GM12878 (cell line): ENCODE data around the gene LGMN. TPM values are rescaled to one million over a fixed set of nuclear protein-coding genes. Genes with fewer than 3 reads are reported as not detected.

Experiments
- BCL11A ChIP-seq: IDR thresholded peaks from 2 replicates; pipeline ENCODE4 v1.6.1; 2011; ENCODE audit warnings: low read depth, low read length
- CHD2 ChIP-seq: IDR thresholded peaks from 2 replicates; pipeline ENCODE4 v1.6.1; 2011; ENCODE audit warnings: low read depth, low read length, improper control_type of control experiment, borderline replicate concordance
- CTCF ChIP-seq, 3 experiments: IDR thresholded peaks in 2 of 3; conservative IDR thresholded peaks in 1 of 3; 2 replicates each; pipeline ENCODE4 v1.5.1; 2011; ENCODE audit warnings: low read depth in 3 of 3, low read length in 3 of 3, mild to moderate bottlenecking in 3 of 3, control low read depth in 2 of 3, moderate library complexity in 2 of 3, inconsistent platforms in 1 of 3, mixed read lengths in 1 of 3; ENCODE audit not compliant: control insufficient read depth in 2 of 3, insufficient read depth in 1 of 3; ENCODE audit errors: extremely low read depth in 1 of 3
- DPF2 ChIP-seq: fragments of 450-650 bp; IDR thresholded peaks from 2 replicates; pipeline ENCODE4 v1.6.1; 2017; ENCODE audit warnings: mild to moderate bottlenecking
- EED ChIP-seq: sonication (generic); IDR thresholded peaks from 2 replicates; pipeline ENCODE4 v1.6.1; 2016; ENCODE audit warnings: antibody characterized with exemption, low read depth
- EGR1 ChIP-seq, 2 experiments: IDR thresholded peaks; 1 replicate in 1 of 2; 2 replicates in 1 of 2; pipeline ENCODE4 v1.6.1; 2011 to 2012; ENCODE audit warnings: low read depth in 2 of 2, low read length in 2 of 2, borderline replicate concordance in 1 of 2, mild to moderate bottlenecking in 1 of 2, moderate library complexity in 1 of 2
- HDGF ChIP-seq: fragments of 450-650 bp; IDR thresholded peaks from 2 replicates; pipeline ENCODE4 v1.6.1; 2016; ENCODE audit warnings: antibody characterized with exemption
- IRF4 ChIP-seq: IDR thresholded peaks from 2 replicates; pipeline ENCODE4 v1.6.1; 2011; ENCODE audit warnings: low read depth, low read length
- JUND ChIP-seq: IDR thresholded peaks from 2 replicates; pipeline ENCODE4 v1.6.1; 2012; ENCODE audit warnings: low read depth, mild to moderate bottlenecking, low read length, improper control_type of control experiment, moderate library complexity
- KLF5 ChIP-seq: fragments of 450-650 bp; IDR thresholded peaks from 2 replicates; pipeline ENCODE4 v1.6.1; 2014; ENCODE audit warnings: mild to moderate bottlenecking; ENCODE audit not compliant: partially characterized antibody
- MTA2 ChIP-seq: fragments of 450-650 bp; IDR thresholded peaks from 2 replicates; pipeline ENCODE4 v1.6.1; 2016; ENCODE audit warnings: low read depth, mild to moderate bottlenecking, moderate library complexity
- NRF1 ChIP-seq: conservative IDR thresholded peaks from 2 replicates; pipeline ENCODE4 v1.6.1; 2011; ENCODE audit warnings: mild to moderate bottlenecking, low read depth, low read length, improper control_type of control experiment
- PAX5 ChIP-seq: IDR thresholded peaks from 2 replicates; pipeline ENCODE4 v1.6.1; 2011; ENCODE audit warnings: low read depth, low read length, borderline replicate concordance
- POLR2AphosphoS5 ChIP-seq: IDR thresholded peaks from 2 replicates; pipeline ENCODE4 v1.6.1; 2011; ENCODE audit warnings: mild to moderate bottlenecking, low read length, inconsistent platforms
- RAD51 ChIP-seq: fragments of 450-650 bp; IDR thresholded peaks from 2 replicates; pipeline ENCODE4 v1.6.1; 2016; ENCODE audit warnings: moderate library complexity, mild to moderate bottlenecking, inconsistent platforms
- RCOR1 ChIP-seq: conservative IDR thresholded peaks from 2 replicates; pipeline ENCODE4 v1.6.1; 2012; ENCODE audit warnings: low read depth, low read length, improper control_type of control experiment
- RELA ChIP-seq: fragments of 450-650 bp; IDR thresholded peaks from 2 replicates; pipeline ENCODE4 v1.8.0; 2014; ENCODE audit warnings: borderline replicate concordance; ENCODE audit not compliant: partially characterized antibody
- RFX5 ChIP-seq: IDR thresholded peaks from 2 replicates; pipeline ENCODE4 v1.6.1; 2011; ENCODE audit warnings: low read depth, low read length, improper control_type of control experiment
- SREBF1 ChIP-seq: IDR thresholded peaks from 2 replicates; pipeline ENCODE4 v1.6.1; 2012; ENCODE audit warnings: mild to moderate bottlenecking, low read length
- YBX1 ChIP-seq: fragments of 450-650 bp; IDR thresholded peaks from 2 replicates; pipeline ENCODE4 v1.6.1; 2016; ENCODE audit warnings: antibody characterized with exemption
- YY1 ChIP-seq: IDR thresholded peaks from 2 replicates; pipeline ENCODE4 v1.6.1; 2011; ENCODE audit warnings: low read depth, mild to moderate bottlenecking, low read length
- ZBTB11 ChIP-seq: fragments of 450-650 bp; formaldehyde crosslinking; IDR thresholded peaks from 2 replicates; pipeline ENCODE4 v1.5.0; 2022; ENCODE audit warnings: mild to moderate bottlenecking, missing genetic modification characterization
- polyA plus RNA-seq, 11 experiments: library from polyadenylated mRNA; depleted of rRNA in 4 of 11; unstranded in 6 of 11; stranded (reverse) in 5 of 11; fragments of >200 nt; fragmentation: Nextera tagmentation in 4 of 11; fragmentation: Illumina TruSeq in 1 of 11; extraction: Ambion mirVana in 4 of 11; extraction: Trizol in 1 of 11; gene quantifications; 1 replicate in 1 of 11; 2 replicates in 10 of 11; pipeline versions ENCODE4 v1.2.1 to v1.2.3, GENCODE V29; 2011 to 2016; ENCODE audit warnings: inconsistent platforms in 2 of 11, missing spikeins in 2 of 11, low read depth in 1 of 11
- total RNA-seq, 4 experiments: library from RNA; depleted of rRNA in 3 of 4; stranded (reverse); fragments of >200 nt in 3 of 4; fragmentation: Illumina TruSeq in 1 of 4; extraction: Trizol in 1 of 4; gene quantifications; 2 replicates each; pipeline versions ENCODE4 v1.2.1 to v1.2.3, GENCODE V29; 2013 to 2021
- TF ChIP-seq, protein P1 (sequence below): IDR thresholded peaks from 2 replicates; pipeline ENCODE4 v1.6.1; 2012; ENCODE audit warnings: low read depth, low read length, improper control_type of control experiment
- TF ChIP-seq, protein P2 (sequence below): IDR thresholded peaks from 2 replicates; pipeline ENCODE4 v1.6.1; 2012; ENCODE audit warnings: low read depth, low read length, improper control_type of control experiment
- TF ChIP-seq, protein P3 (sequence below): IDR thresholded peaks from 2 replicates; pipeline ENCODE4 v1.6.1; 2011; ENCODE audit warnings: low read depth, mild to moderate bottlenecking, low read length, moderate library complexity, borderline replicate concordance; ENCODE audit errors: extremely low read depth

LGMN gene
- total and polyA plus RNA-seq, 10 of the 15 experiments (the other 5 are each of a cell fraction or from before 2014, with no cell fraction given): 0.71 to 192 (median 3.9) TPM

DNA sequence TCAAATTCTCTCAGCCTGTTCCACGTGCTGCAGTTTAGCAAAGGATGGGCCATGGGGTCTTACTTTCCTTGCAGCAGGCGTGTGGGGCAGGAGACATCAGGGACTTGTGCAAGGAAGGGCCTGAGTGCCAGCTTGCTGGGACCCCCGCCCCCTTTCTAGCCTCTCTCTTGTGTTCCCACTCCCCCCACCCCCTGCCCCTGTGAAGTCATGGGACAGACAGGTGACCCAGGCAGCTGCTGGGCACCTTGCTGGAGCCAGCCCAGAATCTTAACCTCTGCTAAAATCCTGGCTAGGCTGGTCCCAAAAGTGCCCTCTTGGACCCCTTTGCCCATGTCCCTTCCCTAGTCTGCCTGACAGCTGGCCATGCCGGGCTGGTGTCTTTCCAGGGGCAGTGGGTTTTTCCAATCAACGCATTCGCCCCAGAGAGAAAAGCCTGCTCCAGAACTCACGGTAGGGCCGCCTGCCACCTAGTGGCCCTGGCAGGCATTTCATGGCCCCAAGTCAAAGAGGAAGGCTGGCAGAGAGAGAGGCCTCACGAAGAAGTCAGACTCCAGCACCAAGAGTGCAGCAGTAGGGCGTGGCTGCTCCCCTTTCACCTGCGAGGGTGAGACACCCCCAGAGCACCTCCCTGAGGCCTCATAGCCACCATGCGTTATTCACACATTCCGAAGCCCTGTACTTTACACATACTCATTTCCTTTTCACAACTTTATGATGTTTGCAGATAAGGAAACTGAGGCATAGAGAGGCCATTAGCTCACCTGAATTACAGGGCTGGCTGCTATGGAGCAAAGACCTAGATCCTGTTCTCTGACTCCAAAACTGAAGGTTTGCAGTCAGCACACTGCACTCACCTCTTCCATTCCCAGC is 67.4 kb downstream of the LGMN start (continued):
- TF ChIP-seq CTCF (IDR thresholded peaks at IDR 0.05 in 2 of 3, conservative IDR thresholded peaks at IDR 0.05 in 1 of 3; ENCODE audit: control insufficient read depth in 2 of 3, extremely low read depth in 1 of 3, insufficient read depth in 1 of 3, low read depth in 3 of 3, low read length in 3 of 3): peak; percentile 84 to 91 (median 90)
- TF ChIP-seq HDGF: no peak
- TF ChIP-seq YBX1: no peak
- no peak for TF ChIP-seq BCL11A
- TF ChIP-seq YY1: peak; percentile 63; the same call in 1 of the 2 replicates
- no peak for TF ChIP-seq JUND
- no peak for TF ChIP-seq CHD2
- TF ChIP-seq POLR2AphosphoS5: no peak
- TF ChIP-seq RFX5: no peak
- peak; percentile 66 for TF ChIP-seq EED
- TF ChIP-seq, protein P1, sequence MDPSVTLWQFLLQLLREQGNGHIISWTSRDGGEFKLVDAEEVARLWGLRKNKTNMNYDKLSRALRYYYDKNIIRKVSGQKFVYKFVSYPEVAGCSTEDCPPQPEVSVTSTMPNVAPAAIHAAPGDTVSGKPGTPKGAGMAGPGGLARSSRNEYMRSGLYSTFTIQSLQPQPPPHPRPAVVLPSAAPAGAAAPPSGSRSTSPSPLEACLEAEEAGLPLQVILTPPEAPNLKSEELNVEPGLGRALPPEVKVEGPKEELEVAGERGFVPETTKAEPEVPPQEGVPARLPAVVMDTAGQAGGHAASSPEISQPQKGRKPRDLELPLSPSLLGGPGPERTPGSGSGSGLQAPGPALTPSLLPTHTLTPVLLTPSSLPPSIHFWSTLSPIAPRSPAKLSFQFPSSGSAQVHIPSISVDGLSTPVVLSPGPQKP: peak; percentile 10; the same call in 1 of the 2 replicates
- TF ChIP-seq KLF5: peak; percentile 33
- TF ChIP-seq, protein P2, sequence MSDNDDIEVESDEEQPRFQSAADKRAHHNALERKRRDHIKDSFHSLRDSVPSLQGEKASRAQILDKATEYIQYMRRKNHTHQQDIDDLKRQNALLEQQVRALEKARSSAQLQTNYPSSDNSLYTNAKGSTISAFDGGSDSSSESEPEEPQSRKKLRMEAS: no peak
- TF ChIP-seq ZBTB11 (CRISPR knock-in tag): no peak
- TF ChIP-seq RELA: peak; percentile 31
- TF ChIP-seq RAD51: no peak
- no peak for TF ChIP-seq SREBF1
- no peak for TF ChIP-seq NRF1
- TF ChIP-seq, protein P3, sequence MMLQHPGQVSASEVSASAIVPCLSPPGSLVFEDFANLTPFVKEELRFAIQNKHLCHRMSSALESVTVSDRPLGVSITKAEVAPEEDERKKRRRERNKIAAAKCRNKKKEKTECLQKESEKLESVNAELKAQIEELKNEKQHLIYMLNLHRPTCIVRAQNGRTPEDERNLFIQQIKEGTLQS: no peak
- no peak for TF ChIP-seq IRF4
- no peak for TF ChIP-seq MTA2
- no peak for TF ChIP-seq PAX5
- no peak for TF ChIP-seq RCOR1
- TF ChIP-seq EGR1 (IDR thresholded peaks at IDR 0.05; ENCODE audit: borderline replicate concordance in 1 of 2, low read depth in 2 of 2, low read length in 2 of 2): no peak
- TF ChIP-seq DPF2: 0 out of 2 replicates have a peak, but pooled peaks have one; percentile 19
